GM21381 (cell line): ENCODE data around the gene SERINC5.

Experiments
- ATAC-seq: cut with Tn5 transposase; IDR thresholded peaks from one replicate; pipeline ENCODE4 v1.9.1; 2021; ENCODE audit warnings: mild to moderate bottlenecking, moderate library complexity; ENCODE audit not compliant: unreplicated experiment

SERINC5 gene

GRCh38 chr5:80072103-80073073 is 183.5 kb downstream of the SERINC5 start:
- ATAC-seq = no peak

GRCh38 chr5:80071510-80072021 is 184.3 kb downstream of the SERINC5 start:
- no peak for ATAC-seq

GRCh38 chr5:80070338-80071056 is 185.4 kb downstream of the SERINC5 start:
- ATAC-seq = peak; percentile 69

DNA sequence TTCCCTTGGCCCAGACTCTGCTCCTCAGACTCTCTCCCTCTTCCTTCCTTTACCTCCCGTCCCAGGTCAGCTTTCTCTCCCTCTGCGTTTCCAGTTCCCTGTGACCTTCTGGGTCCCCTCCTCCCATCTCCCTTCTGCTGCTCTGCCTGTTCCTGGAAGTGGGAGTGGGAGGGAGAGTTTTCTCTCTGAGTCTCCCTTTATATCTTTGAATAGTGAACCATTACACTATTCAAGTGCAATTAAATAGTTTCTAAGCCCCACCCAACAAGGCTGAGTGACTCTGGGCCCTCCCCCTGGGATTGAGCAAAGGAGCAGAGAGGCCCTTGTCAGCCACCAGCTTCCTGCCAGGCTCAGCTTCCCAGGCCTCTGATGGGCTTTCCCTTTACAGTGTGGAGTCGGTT is 185.9 kb downstream of the SERINC5 start:
- ATAC-seq = no peak

- no peak for ATAC-seq
Observed at GRCh38 chr5:80069251-80069800, 186.5 kb downstream of the SERINC5 start.

DNA sequence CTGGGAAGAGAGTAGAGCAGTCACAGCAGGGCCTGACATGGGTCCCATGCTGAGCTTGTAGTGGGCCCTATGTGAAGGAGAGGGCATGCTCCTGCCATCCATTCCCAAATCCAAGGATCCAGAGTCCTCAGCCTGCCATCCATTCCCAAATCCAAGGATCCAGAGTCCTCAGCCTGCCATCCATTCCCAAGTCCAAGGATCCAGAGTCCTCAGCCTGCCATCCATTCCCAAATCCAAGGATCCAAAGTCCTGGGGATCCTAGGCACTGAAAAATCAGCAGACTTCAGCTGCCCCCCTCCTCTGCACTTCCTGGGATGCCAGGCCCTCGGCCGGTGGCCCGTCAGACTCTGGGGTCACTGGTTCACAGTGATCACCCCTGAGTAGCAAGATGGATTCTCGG is 187.1 kb downstream of the SERINC5 start:
- no peak for ATAC-seq

DNA sequence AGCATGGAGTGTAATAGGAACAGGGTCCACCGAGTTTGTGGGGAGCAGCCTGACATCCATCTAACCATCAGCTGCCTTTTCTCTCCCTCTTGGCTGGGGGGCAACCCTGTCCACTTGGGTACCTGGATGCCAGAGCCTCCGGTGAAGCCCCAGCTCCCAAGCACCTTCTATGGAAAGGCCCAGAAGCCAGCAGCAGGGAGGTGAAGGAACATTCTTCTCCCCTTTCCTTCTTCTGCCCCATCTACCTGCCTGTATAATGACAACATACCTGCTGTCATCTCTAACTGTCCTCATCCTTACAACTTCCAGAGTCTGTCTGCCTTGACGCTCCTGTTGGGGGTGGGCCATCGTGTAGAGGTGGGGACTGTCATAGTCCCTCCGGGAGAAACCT is 187.6 kb downstream of the SERINC5 start:
- no peak for ATAC-seq

DNA sequence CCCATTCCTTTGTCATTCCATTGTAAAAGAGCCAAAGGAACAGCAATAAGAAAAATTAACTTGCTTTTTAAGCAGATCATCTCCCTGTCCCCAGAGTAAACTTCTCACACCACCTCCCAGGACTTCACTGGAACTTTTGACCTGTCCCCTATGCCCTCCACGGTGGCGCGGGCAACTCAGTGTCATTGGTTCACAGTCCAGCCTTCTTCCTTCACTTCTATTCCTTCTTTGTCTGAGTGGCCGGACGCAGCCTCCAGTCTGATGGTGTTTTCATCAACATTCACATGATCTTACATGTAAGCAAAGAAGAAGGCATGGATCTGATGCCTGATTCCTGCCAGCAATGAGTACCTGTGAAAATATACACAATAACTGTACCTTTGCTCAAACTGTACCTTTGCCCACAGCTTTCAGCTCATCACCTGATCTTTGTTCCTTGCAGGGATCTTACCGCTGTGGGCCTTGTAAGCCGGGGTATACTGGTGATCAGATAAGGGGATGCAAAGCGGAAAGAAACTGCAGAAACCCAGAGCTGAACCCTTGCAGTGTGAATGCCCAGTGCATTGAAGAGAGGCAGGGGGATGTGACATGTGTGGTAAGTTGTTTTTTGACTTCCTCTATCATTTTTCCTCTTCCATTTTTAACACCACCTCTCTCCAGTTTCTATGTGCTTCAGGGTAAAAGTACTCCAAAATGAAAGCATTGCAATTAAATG is 188.2 kb downstream of the SERINC5 start:
- no peak for ATAC-seq

- ATAC-seq = no peak
Observed at GRCh38 chr5:80067016-80067415, 188.8 kb downstream of the SERINC5 start.

DNA sequence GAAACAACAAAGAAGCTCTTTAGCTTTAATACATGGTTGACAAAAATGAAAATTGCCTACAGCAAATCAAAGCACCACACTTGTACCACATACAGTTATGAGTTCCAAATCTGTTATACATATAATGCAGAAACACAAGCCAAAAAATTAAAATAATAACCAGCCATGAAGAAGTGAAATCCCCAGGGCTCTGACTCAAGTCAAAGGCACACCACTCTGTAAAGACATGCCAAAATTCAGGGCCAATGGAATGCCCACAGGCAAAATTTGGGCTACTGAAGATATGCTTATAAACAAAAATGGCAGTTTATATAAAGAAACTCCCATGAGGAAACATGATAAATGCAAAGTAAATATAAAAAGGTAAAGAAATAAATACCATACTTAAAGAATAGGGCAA is 191.7 kb downstream of the SERINC5 start:
- no peak for ATAC-seq
